ENCODE measurements around the gene DUSP1. TPM values are rescaled to one million over a fixed set of nuclear protein-coding genes. Genes with fewer than 3 reads are reported as not detected.

DUSP1 gene
- total and polyA plus RNA-seq, 2 of the 13 experiments (the other 11 are each of a cell fraction or from before 2014, with no cell fraction given), result 27.1 to 55.5 TPM

Small RNAs within 50 kb of the gene (small RNA-seq; reads per million reads assigned to genes)
- gene AC022217.4 (ENCODE audit: insufficient read depth in 2 of 3, insufficient read length in 3 of 3, low read depth in 2 of 3, low replicate concordance in 1 of 3), result 0 reads per million in 3 experiments
- 0 reads per million in 3 experiments for gene RF00019 (ENCODE audit: insufficient read depth in 2 of 3, insufficient read length in 3 of 3, low read depth in 2 of 3, low replicate concordance in 1 of 3)

Other genes starting within 250 kb of the DUSP1 start
- gene NEURL1B, start 129.9 kb downstream of the DUSP1 start, total RNA-seq (2016; rRNA removed; fragmentation: Illumina TruSeq; extraction: Trizol), result 0.09 and 0.11 TPM in 2 replicates
- 0.13 and 0.14 TPM in 2 replicates for gene NEURL1B, start 129.9 kb downstream of the DUSP1 start, polyA plus RNA-seq (2011; rRNA removed)
- 56.6 and 78.5 TPM in 2 replicates for gene ERGIC1, start 63.1 kb upstream of the DUSP1 start, total RNA-seq (2016; rRNA removed; fragmentation: Illumina TruSeq; extraction: Trizol)
- 184 and 205 TPM in 2 replicates for gene ERGIC1, start 63.1 kb upstream of the DUSP1 start, polyA plus RNA-seq (2011; rRNA removed)
- 83.6 and 107 TPM in 2 replicates for gene RPL26L1, start 188.2 kb upstream of the DUSP1 start, total RNA-seq (2016; rRNA removed; fragmentation: Illumina TruSeq; extraction: Trizol)
- 60.0 and 61.2 TPM in 2 replicates for gene RPL26L1, start 188.2 kb upstream of the DUSP1 start, polyA plus RNA-seq (2011; rRNA removed)
- gene ATP6V0E1, start 212.6 kb upstream of the DUSP1 start, total RNA-seq (2016; rRNA removed; fragmentation: Illumina TruSeq; extraction: Trizol), result 121 and 143 TPM in 2 replicates
- gene ATP6V0E1, start 212.6 kb upstream of the DUSP1 start, polyA plus RNA-seq (2011; rRNA removed), result 215 TPM in 2 replicates